SU-DHL-6 (cell line): ENCODE measurements around the gene CTNNA2.

Experiments used
- CTCF ChIP-seq: fragments of 200-600 bp; sonication (generic); IDR thresholded peaks from one replicate; pipeline ENCODE4 v1.5.1; 2017; ENCODE audit warnings: antibody characterized with exemption, mild to moderate bottlenecking, low read length, moderate library complexity; ENCODE audit not compliant: insufficient read depth, poor library complexity, severe bottlenecking
- EZH2phosphoT487 ChIP-seq: fragments of 200-600 bp; sonication (generic), shearing (Covaris generic); conservative IDR thresholded peaks from 2 replicates; pipeline ENCODE4 v1.6.1; 2018; ENCODE audit warnings: mild to moderate bottlenecking, antibody characterized with exemption, low read length, moderate library complexity, mixed read lengths

- TF ChIP-seq CTCF (no peak), EZH2phosphoT487 (no peak)
Measured at GRCh38 chr2:80330527-80331450, 817.9 kb downstream of the CTNNA2 start.
